K562 (cell line): Measurements from ENCODE around the gene EME2. TPM values are rescaled to one million over a fixed set of nuclear protein-coding genes. Genes with fewer than 3 reads are reported as not detected.

ENCODE experiments used
- BRF1 ChIP-seq: IDR thresholded peaks from 3 replicates; pipeline ENCODE4 v1.6.1; 2011; ENCODE audit warnings: borderline replicate concordance, mild to moderate bottlenecking; ENCODE audit not compliant: insufficient read length; ENCODE audit errors: extremely low read depth
- CHD2 ChIP-seq: IDR thresholded peaks from 2 replicates; pipeline ENCODE4 v1.6.1; 2011; ENCODE audit warnings: low read depth, low read length
- E2F8 ChIP-seq: fragments of 450-650 bp; IDR thresholded peaks from 2 replicates; pipeline ENCODE4 v1.7.1; 2018; ENCODE audit warnings: mild to moderate bottlenecking, low read depth; ENCODE audit not compliant: partially characterized antibody
- FOXM1 ChIP-seq, 2 experiments: fragments of 450-650 bp in 1 of 2; sonication (generic) in 1 of 2; formaldehyde crosslinking in 1 of 2; IDR thresholded peaks; 2 replicates each; pipeline versions ENCODE4 v1.6.1 to v1.9.0; 2017 to 2022; ENCODE audit warnings: low read depth in 2 of 2, mild to moderate bottlenecking in 2 of 2, missing genetic modification reagents in 1 of 2, moderate library complexity in 1 of 2
- ILF3 ChIP-seq: fragments of 450-650 bp; IDR thresholded peaks from 2 replicates; pipeline ENCODE4 v1.6.1; 2018; ENCODE audit warnings: antibody characterized with exemption, mild to moderate bottlenecking, moderate library complexity, borderline replicate concordance
- KDM4B ChIP-seq, 2 experiments: fragments of 450-650 bp in 1 of 2; sonication (generic) in 1 of 2; IDR thresholded peaks; 2 replicates each; pipeline ENCODE4 v1.6.1; 2016 to 2017; ENCODE audit warnings: borderline replicate concordance in 2 of 2, antibody characterized with exemption in 1 of 2, low read depth in 1 of 2, mild to moderate bottlenecking in 1 of 2
- MCM2 ChIP-seq: fragments of 450-650 bp; IDR thresholded peaks from 2 replicates; pipeline ENCODE4 v1.6.1; 2017; ENCODE audit warnings: low read depth, mild to moderate bottlenecking
- NR4A1 ChIP-seq, 2 experiments: fragments of 250-450 bp in 1 of 2; fragments of 450-650 bp in 1 of 2; sonication (Bioruptor Pico) in 1 of 2; IDR thresholded peaks; 2 replicates each; pipeline versions ENCODE4 v1.4.0 to v1.6.1; 2016 to 2020; ENCODE audit warnings: mild to moderate bottlenecking in 2 of 2, missing compliant biosample characterization in 1 of 2, missing genetic modification characterization in 1 of 2, moderate library complexity in 1 of 2
- POLR2B ChIP-seq: fragments of 450-650 bp; IDR thresholded peaks from 2 replicates; pipeline ENCODE4 v1.6.1; 2018; ENCODE audit warnings: low read depth; ENCODE audit not compliant: partially characterized antibody
- PTBP1 ChIP-seq: fragments of 200-400 bp; formaldehyde crosslinking; IDR thresholded peaks from 2 replicates; pipeline ENCODE4 v1.6.1; 2017; ENCODE audit warnings: low read depth, low read length
- SMARCE1 ChIP-seq: fragments of 450-650 bp; IDR thresholded peaks from 2 replicates; pipeline ENCODE4 v1.7.1; 2016; ENCODE audit warnings: mild to moderate bottlenecking
- SNAPC5 ChIP-seq: fragments of 250-450 bp; sonication (Bioruptor Pico); IDR thresholded peaks from 2 replicates; pipeline ENCODE4 v1.8.0; 2021; ENCODE audit warnings: moderate library complexity, mild to moderate bottlenecking, inconsistent platforms
- STAT5B ChIP-seq: fragments of 250-450 bp; sonication (Bioruptor Pico); IDR thresholded peaks from 2 replicates; pipeline ENCODE4 v1.8.0; 2021; ENCODE audit warnings: mild to moderate bottlenecking, inconsistent platforms
- TAF7 ChIP-seq: fragments of 450-650 bp; IDR thresholded peaks from 2 replicates; pipeline ENCODE4 v1.6.1; 2016; ENCODE audit warnings: missing genetic modification characterization, missing compliant biosample characterization
- U2AF2 ChIP-seq: fragments of 200-400 bp; formaldehyde crosslinking; optimal IDR thresholded peaks from 2 replicates; pipeline ENCODE3; 2017; ENCODE audit warnings: low read depth, mild to moderate bottlenecking, low read length
- ZMIZ1 ChIP-seq, 2 experiments: fragments of 150-350 bp in 1 of 2; IDR thresholded peaks; 2 replicates each; pipeline ENCODE4 v1.6.1; 2012 to 2016; ENCODE audit warnings: low read depth in 2 of 2, low read length in 2 of 2, mild to moderate bottlenecking in 1 of 2, moderate library complexity in 1 of 2
- ZNF121 ChIP-seq: sonication (generic); formaldehyde crosslinking; conservative IDR thresholded peaks from 2 replicates; pipeline ENCODE4 v1.8.0; 2022; ENCODE audit warnings: missing genetic modification reagents
- ZNF143 ChIP-seq: sonication (generic); formaldehyde crosslinking; IDR thresholded peaks from 2 replicates; pipeline ENCODE4 v1.9.0; 2022; ENCODE audit warnings: mild to moderate bottlenecking, missing genetic modification reagents
- ZNF561 ChIP-seq: fragments of 450-650 bp; formaldehyde crosslinking; conservative IDR thresholded peaks from 2 replicates; pipeline ENCODE4 v1.4.0; 2020; ENCODE audit warnings: mild to moderate bottlenecking, moderate library complexity
- ZNF766 ChIP-seq: fragments of 200-800 bp; sonication (Bioruptor generic); conservative IDR thresholded peaks from 2 replicates; pipeline ENCODE4 v1.6.1; 2016; ENCODE audit warnings: missing genetic modification characterization, missing compliant biosample characterization
- ZNF830 ChIP-seq: fragments of 250-450 bp; sonication (Bioruptor Pico); IDR thresholded peaks from 2 replicates; pipeline ENCODE4 v1.5.0; 2021; ENCODE audit warnings: mild to moderate bottlenecking
- polyA plus RNA-seq, 8 experiments: library from polyadenylated mRNA; depleted of rRNA in 4 of 8; stranded (reverse) in 5 of 8; unstranded in 3 of 8; fragments of >200 nt; fragmentation: Nextera tagmentation in 2 of 8; fragmentation: Illumina TruSeq in 1 of 8; extraction: Ambion mirVana in 2 of 8; extraction: Trizol in 1 of 8; gene quantifications; 2 replicates each; pipeline versions ENCODE4 v1.2.1 to v1.2.3, GENCODE V29; 2011 to 2014; ENCODE audit warnings: inconsistent platforms in 1 of 8, missing spikeins in 1 of 8
- total RNA-seq, 7 experiments: library from RNA; depleted of rRNA in 6 of 7; stranded (reverse); fragments of >200 nt in 6 of 7; fragmentation: Illumina TruSeq in 2 of 7; extraction: Trizol in 2 of 7; gene quantifications; 2 replicates each; pipeline versions ENCODE4 v1.2.1 to v1.2.3, GENCODE V29; 2011 to 2021; ENCODE audit warnings: low replicate concordance in 1 of 7

The EME2 gene
- total and polyA plus RNA-seq, 9 of the 15 experiments (the other 6 are each of a cell fraction or from before 2014, with no cell fraction given): 0.35 to 19.9 (median 3.5) TPM

GRCh38 chr16:1772908-1773702 is 495 bp downstream of the EME2 start, which contains the start of gene MRPS34 (continued):
- TF ChIP-seq NR4A1 (CRISPR knock-in tag; IDR thresholded peaks at IDR 0.05) (peak; percentile 59; the same call in 1 of the 2 replicates), NR4A1 (tag; IDR thresholded peaks at IDR 0.05) (0 out of 2 replicates have a peak, but pooled peaks have one; percentile 51), STAT5B (CRISPR knock-in tag) (no peak), MCM2 (no peak), POLR2B (peak; percentile 70), E2F8 (peak; percentile 90), ZNF830 (CRISPR knock-in tag) (0 out of 2 replicates have a peak, but pooled peaks have one; percentile 5), TAF7 (peak; percentile 82), ZNF121 (CRISPR knock-in tag) (no peak; the same call in 1 of the 2 replicates), ZNF143 (CRISPR knock-in tag) (no peak), U2AF2 (no peak), FOXM1 (IDR thresholded peaks at IDR 0.05; ENCODE audit: low read depth) (no peak), FOXM1 (CRISPR knock-in tag; IDR thresholded peaks at IDR 0.05; ENCODE audit: low read depth) (peak; percentile 20; the same call in 1 of the 2 replicates), CHD2 (no peak), ILF3 (no peak; the same call in 1 of the 2 replicates), ZNF766 (CRISPR knock-in tag) (peak; percentile 82; the same call in 1 of the 2 replicates), ZMIZ1 (IDR thresholded peaks at IDR 0.05; ENCODE audit: low read depth in 2 of 2, low read length in 2 of 2) (no peak; a peak in 1 of 4 replicates), KDM4B (IDR thresholded peaks at IDR 0.05; ENCODE audit: borderline replicate concordance in 2 of 2, low read depth in 1 of 2) (peak in 1 of 2 experiments; percentile 94; a peak in 2 of 4 replicates), SMARCE1 (no peak), ZNF561 (CRISPR knock-in tag) (no peak), PTBP1 (no peak), SNAPC5 (no peak), BRF1 (no peak)
